ENCODE measurements around the gene MYH6.
"Not testable (repeated sequence)": the region's sequence is repeated elsewhere in the genome, so short reads cannot be mapped to it uniquely, and the experiment has no call there.

Gene MYH6

GRCh38 chr14:23401291-23401690 lies 6.8 kb downstream of the MYH6 start:
- H3K4me3 ChIP-seq, result no peak overlapping the region
- no peak overlapping the region for H3K27ac ChIP-seq

GRCh38 chr14:23400496-23401149 lies 7.5 kb downstream of the MYH6 start:
- not testable (repeated sequence) for H3K27ac ChIP-seq, H3K4me3 ChIP-seq

DNA sequence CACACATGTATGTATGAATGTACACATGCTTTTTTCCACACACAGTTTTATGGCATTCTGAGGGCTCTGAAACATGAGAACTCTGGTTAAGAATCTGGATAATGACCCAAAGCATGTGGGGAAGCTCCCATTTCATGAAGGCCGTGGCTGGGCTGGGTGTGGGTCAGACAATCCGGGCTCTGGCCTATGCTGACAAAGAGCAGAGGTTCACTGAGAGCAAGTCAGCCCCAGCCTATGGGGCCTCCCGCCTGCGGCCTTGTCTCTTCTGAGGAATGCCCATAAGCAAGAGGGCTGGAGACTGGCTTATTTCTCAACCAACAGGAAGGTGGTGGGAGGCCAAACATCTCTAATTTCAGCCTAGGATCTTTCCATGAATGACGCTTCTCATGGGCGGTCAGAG lies 8.5 kb downstream of the MYH6 start:
- Histone ChIP-seq H3K4me3 (no peak overlapping the region), H3K27ac (no peak overlapping the region)

DNA sequence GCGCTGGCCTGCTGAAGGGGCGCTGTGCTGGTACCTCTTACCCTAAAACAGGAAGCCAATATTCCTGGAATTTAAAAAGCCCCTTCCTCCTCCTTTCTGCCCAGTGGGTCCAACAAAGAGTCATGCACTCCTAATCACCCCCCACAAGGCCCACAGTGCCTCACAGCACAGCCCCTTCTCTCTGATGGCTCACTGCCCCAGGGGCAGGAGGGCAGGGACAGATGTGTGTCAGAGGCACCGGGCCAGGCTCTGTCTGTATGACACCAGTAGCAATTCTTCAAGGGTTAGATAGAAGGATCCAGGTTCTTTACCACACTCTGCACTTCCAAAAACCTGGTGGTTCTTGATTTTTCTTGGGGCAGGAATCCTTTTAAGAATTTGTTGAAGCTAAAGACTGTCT lies 8.9 kb downstream of the MYH6 start:
- Histone ChIP-seq H3K4me3 (no peak overlapping the region), H3K27ac (no peak overlapping the region)

GRCh38 chr14:23398348-23398747 lies 9.7 kb downstream of the MYH6 start:
- Histone ChIP-seq H3K4me3 (no peak overlapping the region), H3K27ac (no peak overlapping the region)

GRCh38 chr14:23396781-23397407 lies 11.2 kb downstream of the MYH6 start:
- H3K27ac ChIP-seq, result no peak overlapping the region

GRCh38 chr14:23396126-23396525 lies 11.9 kb downstream of the MYH6 start:
- no peak overlapping the region for H3K27ac ChIP-seq
- no peak overlapping the region for H3K4me3 ChIP-seq

More at GRCh38 chr14:23396781-23397407, 11.2 kb downstream of the MYH6 start:
- no peak overlapping the region for H3K4me3 ChIP-seq

- no peak overlapping the region for H3K27ac ChIP-seq
- H3K4me3 ChIP-seq, result no peak overlapping the region
These were observed 15.5 kb downstream of the MYH6 start for GRCh38 chr14:23392613-23393012.

GRCh38 chr14:23389871-23390270 lies 18.2 kb downstream of the MYH6 start:
- H3K4me3 ChIP-seq, H3K27ac ChIP-seq: not testable (repeated sequence)

DNA sequence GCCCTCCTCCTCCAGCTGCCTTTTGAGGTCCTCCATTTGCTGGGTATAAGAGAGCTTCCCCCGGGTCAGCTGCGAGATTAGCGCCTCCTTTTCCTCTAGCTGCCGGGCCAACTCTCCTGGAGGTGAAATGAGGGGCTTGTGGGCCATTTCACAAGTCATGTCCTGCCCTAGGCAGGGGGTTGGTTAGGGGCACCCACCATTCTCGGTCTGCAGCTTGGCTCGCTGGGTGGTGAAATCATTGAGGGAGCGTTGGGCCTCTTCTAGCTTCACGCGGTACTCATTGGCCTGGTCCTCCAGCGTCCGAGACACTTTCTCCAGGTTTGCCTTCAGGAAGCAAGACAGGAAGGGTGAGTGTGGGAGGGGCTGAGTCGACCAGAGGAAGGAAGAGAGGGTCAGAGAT lies 18.7 kb downstream of the MYH6 start:
- no peak overlapping the region for H3K4me3 ChIP-seq
- no peak overlapping the region for H3K27ac ChIP-seq

- H3K4me3 ChIP-seq, result no peak overlapping the region
These were observed 19.1 kb downstream of the MYH6 start for GRCh38 chr14:23388996-23389395.

DNA sequence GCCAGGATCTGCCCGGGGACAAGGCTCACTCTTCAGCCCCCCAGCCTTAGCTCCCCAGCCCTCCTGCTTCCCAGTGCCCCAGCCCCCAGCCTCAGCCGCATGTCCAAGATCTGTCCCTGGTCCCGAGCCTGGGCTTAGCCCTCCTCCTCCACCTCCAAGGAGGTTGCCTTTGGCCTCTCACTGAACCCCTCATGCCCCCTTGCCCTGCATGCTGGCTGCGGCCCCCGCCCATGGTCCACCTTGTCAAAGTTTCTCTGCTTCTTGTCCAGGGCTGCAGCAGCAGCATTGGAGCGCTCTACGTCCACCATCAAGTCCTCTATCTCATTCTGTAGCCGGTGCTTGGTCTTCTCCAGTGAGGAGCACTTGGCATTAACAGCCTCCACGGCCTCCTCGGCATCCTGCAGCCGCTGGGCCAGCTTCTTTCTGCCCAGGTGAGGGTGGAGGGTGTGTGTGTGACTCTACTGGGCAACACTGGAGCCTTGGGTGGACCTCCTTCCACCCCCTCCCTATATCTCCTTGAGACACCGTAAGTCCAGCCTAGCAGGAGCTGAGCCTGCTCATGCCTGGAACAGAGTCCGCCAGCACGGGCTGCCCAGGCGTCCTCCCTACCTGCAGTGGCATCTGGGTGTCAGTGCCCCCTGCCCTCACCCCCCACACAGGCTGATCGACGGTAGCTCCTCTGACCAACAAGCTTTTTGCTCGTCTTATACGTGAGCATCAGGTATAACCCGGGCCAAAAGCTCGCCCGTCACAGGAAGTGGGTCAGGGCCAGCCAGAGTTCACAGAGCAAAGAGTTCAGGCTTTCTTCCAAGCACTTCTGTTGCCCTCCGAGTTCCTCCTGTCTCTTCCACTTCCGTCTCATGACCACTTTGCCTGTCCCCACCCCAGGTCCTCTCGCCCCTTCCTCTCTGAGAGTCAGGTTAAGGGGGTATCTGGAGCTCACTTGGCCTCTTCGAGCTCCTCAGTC lies 19.9 kb downstream of the MYH6 start:
- Histone ChIP-seq H3K4me3 (no peak overlapping the region), H3K27ac (no peak overlapping the region)

More at GRCh38 chr14:23388996-23389395, 19.1 kb downstream of the MYH6 start:
- no peak overlapping the region for H3K27ac ChIP-seq

DNA sequence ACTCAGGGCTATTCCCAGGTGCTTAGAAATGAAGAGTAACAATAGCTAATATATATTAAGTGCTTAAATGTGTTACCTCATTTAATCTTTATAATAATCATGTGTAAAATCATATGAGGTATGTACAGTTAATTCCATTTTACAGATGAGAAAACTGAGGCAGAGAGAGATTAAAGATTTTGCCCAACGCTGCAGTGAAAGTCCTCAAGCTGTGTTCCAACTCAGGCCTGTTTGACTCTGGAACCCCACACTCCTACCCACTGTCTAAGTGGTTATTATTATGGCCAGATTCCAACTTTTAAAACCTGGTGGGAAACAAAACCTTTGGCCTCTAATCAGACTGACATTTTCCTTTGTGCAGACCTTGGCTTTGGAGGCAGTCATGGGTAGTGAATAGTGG lies 21.1 kb downstream of the MYH6 start:
- H3K27ac ChIP-seq, result no peak overlapping the region
- no peak overlapping the region for H3K4me3 ChIP-seq

DNA sequence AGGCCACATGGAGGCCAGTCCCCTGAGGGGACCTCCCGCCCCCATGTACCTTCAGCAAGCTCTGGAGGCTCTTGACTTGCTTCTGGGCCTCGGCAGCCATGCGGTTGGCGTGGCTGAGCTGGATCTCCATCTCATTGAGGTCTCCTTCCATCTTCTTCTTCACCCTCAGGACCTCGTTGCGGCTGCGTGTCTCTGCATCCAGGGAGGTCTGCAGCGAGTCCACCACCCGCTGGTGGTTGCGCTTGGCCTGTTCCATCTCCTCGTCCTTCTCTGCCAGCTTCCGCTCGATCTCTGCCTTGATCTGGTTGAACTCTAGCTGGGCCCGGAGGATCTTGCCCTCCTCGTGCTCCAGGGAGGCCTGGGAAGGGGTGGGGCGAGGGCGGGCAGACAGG lies 21.8 kb downstream of the MYH6 start:
- not testable (repeated sequence) for H3K4me3 ChIP-seq, H3K27ac ChIP-seq

- Histone ChIP-seq H3K27ac (no peak overlapping the region), H3K4me3 (no peak overlapping the region)
These were observed 22.3 kb downstream of the MYH6 start for GRCh38 chr14:23385642-23386265.

GRCh38 chr14:23385244-23385641 lies 22.8 kb downstream of the MYH6 start:
- no peak overlapping the region for H3K27ac ChIP-seq
- H3K4me3 ChIP-seq, result no peak overlapping the region

DNA sequence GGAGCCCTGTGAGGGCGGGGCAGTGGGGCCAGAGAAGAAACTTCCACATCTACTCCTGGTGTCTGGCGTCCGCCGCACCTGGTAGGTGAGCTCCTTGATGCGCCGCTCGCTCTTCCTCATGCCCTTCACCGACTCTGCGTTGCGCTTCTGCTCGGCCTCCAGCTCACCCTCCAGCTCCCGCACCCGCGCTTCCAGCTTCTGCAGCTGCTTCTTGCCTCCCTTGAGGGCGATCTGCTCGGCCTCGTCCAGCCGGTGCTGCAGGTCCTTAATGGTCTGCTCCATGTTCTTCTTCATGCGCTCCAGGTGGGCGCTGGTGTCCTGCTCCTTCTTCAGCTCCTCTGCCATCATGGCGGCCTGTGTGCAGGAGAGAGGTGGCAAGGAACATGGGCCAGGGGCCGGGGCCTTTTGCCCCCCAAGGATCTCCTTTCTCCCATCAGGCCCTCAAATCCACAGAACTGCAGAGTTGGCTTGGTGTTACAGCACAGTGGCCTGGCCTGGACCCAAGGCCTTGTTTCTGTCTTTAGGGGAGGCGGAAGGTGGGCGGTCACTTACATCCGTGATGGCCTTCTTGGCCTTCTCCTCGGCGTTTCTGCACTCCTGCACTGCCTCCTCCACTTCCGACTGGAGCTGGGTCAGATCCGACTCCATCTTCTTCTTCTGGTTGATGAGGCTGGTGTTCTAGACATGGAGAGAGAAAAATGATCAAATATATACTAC lies 23.6 kb downstream of the MYH6 start:
- Histone ChIP-seq H3K27ac (no peak overlapping the region), H3K4me3 (no peak overlapping the region)

- no peak overlapping the region for H3K4me3 ChIP-seq
- no peak overlapping the region for H3K27ac ChIP-seq
These were observed 25.2 kb downstream of the MYH6 start for GRCh38 chr14:23382731-23383440.

- Histone ChIP-seq H3K4me3 (no peak overlapping the region), H3K27ac (no peak overlapping the region)
These were observed 25.8 kb downstream of the MYH6 start for GRCh38 chr14:23382276-23382675.

Measured in skin epidermis (tissue), 12 donors.